Measurements from ENCODE around the gene INSIG2. TPM values are rescaled to one million over a fixed set of nuclear protein-coding genes. Genes with fewer than 3 reads are reported as not detected.

Gene INSIG2
- total RNA-seq, 1 donor from 2014 or later, result 64.2 TPM

DNA sequence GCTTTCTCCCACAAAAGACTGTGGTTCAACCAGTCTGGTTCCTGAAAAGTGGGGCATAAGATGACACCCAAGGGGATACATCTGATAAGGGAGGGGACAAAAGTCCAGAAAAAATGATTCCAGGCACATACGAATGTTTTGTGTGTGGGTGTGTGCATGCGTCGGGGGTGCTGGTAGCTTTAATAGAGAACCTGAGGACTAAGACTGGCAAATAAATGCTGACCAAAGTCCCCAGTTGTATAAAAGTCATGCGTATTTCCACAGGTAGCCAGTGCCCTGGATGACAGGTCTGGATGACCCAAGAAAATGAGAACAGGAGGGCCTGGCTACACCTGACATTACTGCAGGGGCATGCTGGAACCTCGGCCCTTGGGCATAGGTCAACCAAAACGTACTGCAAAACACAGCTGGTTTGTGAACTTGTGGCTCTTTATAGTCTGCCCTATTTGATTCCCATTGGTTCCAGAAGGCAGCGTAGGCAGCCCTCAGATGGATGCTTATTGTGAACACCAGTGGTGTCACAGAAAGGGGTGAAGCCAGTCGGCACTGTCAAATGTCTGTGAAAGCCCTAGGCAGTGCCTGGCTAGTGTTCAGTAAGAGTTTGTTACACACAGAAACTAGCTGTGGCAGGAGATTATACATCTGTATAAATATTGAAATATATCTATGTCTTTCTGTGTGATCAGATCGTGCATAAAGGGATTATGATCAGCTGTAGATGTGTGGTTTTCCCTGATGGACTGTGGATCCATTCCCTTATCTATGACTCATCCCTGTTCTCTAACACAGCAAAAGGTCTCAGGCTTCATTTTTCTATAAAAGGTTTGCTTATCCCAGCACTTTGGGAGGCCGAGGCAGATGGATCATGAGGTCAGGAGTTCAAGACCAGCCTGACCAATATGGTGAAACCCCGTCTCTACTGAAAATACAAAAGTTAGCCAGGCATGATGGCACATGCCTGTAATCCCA lies 58.3 kb downstream of the INSIG2 start:
- DNase-seq (ENCODE audit: low spot score in 2 of 2), result no peak
- Histone ChIP-seq H3K4me1 (no peaks in the 10 kb centered on the region), H3K27me3 (no peaks in the 10 kb centered on the region), H3K4me3 (no peak overlapping the region), H3K27ac (no peak overlapping the region), H3K36me3 (no peaks in the 10 kb centered on the region), H3K9me3 (no peaks in the 10 kb centered on the region)
- intact Hi-C loops (cut with DNase I), result no loop called here
- no peak for TF ChIP-seq CTCF (IDR thresholded peaks at IDR 0.05)

- H3K27ac ChIP-seq, result no peak overlapping the region
- intact Hi-C loops (cut with DNase I), result no loop called here
- H3K36me3 ChIP-seq, result no peaks in the 10 kb centered on the region
- H3K4me1 ChIP-seq, result no peaks in the 10 kb centered on the region
- TF ChIP-seq CTCF (IDR thresholded peaks at IDR 0.05), result no peak
- no peak overlapping the region for H3K4me3 ChIP-seq
- H3K27me3 ChIP-seq, result no peaks in the 10 kb centered on the region
- DNase-seq (ENCODE audit: low spot score in 2 of 2), result no peak
- H3K9me3 ChIP-seq, result no peaks in the 10 kb centered on the region
These were observed 59.9 kb downstream of the INSIG2 start for GRCh38 chr2:118148133-118148532.

DNA sequence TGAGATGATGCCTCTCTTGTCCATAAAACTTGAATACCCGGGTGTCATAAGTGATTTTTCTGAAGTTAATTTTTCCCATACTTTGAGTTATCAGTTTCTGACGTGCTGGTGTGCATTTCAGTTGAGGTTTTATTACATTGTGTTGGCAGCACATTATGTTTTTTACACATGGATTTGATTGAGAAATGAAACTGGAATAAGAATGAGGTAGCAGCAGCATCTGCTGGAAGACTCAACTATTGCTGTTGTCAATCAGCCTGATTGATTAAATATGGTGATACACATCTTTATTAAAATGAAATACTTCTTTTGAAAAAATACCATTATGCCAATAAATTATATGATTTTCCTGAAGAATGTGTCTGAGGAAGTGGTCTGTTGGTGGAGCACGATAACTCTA lies 60.5 kb downstream of the INSIG2 start:
- Histone ChIP-seq H3K4me3 (no peak overlapping the region), H3K36me3 (no peaks in the 10 kb centered on the region), H3K4me1 (no peaks in the 10 kb centered on the region), H3K27ac (no peak overlapping the region), H3K9me3 (no peaks in the 10 kb centered on the region), H3K27me3 (no peaks in the 10 kb centered on the region)
- intact Hi-C loops (cut with DNase I), result no loop called here
- peak in 1 of 3 experiments; percentile 7 for TF ChIP-seq CTCF (IDR thresholded peaks at IDR 0.05)
- no peak for DNase-seq (ENCODE audit: low spot score in 2 of 2)

DNA sequence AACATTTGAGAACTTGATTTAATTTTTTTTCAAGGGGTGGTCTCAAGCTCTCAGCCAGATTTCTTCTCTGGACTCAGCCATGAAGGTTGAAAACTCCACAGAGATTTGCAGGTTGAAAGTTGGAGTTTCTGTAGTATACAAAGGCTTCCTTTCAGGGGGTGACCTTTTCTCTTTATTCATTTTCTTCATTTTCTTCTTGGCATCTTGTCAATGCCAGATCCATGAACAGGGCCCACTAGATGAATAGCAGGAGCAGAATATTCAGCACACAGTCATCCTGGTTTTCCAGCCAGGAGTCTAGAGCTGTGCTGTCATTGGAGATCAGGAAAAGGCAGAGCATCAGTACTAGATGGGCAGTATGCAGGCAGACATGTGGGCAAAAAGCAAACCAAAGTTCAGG lies 62.0 kb downstream of the INSIG2 start:
- Histone ChIP-seq H3K4me1 (no peaks in the 10 kb centered on the region), H3K27me3 (no peaks in the 10 kb centered on the region), H3K27ac (no peak overlapping the region), H3K36me3 (no peaks in the 10 kb centered on the region), H3K4me3 (no peak overlapping the region), H3K9me3 (no peaks in the 10 kb centered on the region)
- no peak for DNase-seq (ENCODE audit: low spot score in 2 of 2)
- intact Hi-C loops (cut with DNase I), result no loop called here
- no peak for TF ChIP-seq CTCF (IDR thresholded peaks at IDR 0.05)

DNA sequence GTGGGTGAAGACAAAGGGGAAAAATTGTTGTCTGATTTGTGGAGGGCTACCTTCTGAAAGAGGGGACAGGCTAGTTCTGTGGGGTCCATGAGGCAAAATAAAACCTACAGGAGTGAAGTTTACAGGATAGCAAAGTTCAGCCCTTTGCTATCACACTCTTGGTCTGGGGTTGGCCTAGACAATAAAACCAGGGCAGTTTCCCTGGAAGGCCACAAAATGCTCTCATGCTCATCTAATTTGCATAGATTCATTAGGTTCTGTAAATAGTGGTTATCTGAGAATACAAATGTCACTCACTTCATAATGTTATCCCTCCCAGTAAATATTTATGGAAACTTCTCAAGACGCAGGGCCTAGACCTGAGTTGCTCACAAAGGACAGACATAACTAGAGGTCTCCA lies 63.6 kb downstream of the INSIG2 start:
- Histone ChIP-seq H3K4me3 (no peak overlapping the region), H3K36me3 (no peaks in the 10 kb centered on the region), H3K4me1 (no peaks in the 10 kb centered on the region), H3K27me3 (no peaks in the 10 kb centered on the region), H3K9me3 (no peaks in the 10 kb centered on the region), H3K27ac (no peak overlapping the region)
- intact Hi-C loops (cut with DNase I), result no loop called here
- no peak for TF ChIP-seq CTCF (IDR thresholded peaks at IDR 0.05)
- DNase-seq (ENCODE audit: low spot score in 2 of 2), result no peak

Measured in ascending aorta (tissue), 2 donors.